ENCODE results near the gene ZFX.

ZFX gene

DNA sequence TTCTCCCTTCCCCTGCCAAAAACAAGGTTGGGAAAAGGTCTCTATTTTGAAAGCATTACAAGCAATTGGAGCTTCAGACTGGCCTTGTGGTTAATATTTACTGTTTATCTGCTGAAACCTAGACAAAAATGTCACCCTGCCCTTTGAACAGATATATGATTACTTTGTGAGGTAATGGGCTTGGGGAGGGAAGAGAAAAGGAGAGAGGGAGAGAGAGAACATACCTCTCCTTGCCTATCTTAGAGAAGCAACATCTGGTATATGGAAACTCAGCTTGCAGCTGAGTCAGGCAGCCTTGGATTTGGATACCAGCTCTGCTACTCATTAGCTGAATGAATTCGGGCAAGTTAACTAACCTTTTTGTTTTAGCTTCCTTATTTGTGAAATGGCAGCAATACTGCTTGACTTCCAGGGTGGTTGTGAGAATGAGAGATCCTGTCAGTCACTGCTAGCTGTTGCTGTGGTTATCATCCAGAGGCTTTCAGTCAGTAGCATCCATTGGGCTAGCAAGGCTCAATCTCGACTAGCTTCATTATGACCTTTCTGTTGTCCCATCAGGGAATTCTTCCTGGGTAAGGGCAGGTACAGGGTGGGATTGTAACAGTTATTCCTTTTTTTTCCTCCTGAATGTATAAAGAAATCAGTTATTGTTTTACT, 41.1 kb downstream of the ZFX start:
- in situ Hi-C loops (cut with HindIII; ENCODE audit: low sequenced_read_pairs), result no loop called here
- H3K4me3 ChIP-seq (ENCODE audit: low read depth, low read length), result no peak overlapping the region
- TF ChIP-seq, protein P1, sequence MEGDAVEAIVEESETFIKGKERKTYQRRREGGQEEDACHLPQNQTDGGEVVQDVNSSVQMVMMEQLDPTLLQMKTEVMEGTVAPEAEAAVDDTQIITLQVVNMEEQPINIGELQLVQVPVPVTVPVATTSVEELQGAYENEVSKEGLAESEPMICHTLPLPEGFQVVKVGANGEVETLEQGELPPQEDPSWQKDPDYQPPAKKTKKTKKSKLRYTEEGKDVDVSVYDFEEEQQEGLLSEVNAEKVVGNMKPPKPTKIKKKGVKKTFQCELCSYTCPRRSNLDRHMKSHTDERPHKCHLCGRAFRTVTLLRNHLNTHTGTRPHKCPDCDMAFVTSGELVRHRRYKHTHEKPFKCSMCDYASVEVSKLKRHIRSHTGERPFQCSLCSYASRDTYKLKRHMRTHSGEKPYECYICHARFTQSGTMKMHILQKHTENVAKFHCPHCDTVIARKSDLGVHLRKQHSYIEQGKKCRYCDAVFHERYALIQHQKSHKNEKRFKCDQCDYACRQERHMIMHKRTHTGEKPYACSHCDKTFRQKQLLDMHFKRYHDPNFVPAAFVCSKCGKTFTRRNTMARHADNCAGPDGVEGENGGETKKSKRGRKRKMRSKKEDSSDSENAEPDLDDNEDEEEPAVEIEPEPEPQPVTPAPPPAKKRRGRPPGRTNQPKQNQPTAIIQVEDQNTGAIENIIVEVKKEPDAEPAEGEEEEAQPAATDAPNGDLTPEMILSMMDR (IDR thresholded peaks at IDR 0.05; ENCODE audit: low read depth, low read length), result no peak
- DNase-seq (ENCODE audit: low read depth, low spot score), result peak; percentile 22

- H3K4me3 ChIP-seq (ENCODE audit: low read depth, low read length), result no peak overlapping the region
- TF ChIP-seq, protein P1 (IDR thresholded peaks at IDR 0.05; ENCODE audit: low read depth, low read length), result no peak
- DNase-seq (ENCODE audit: low read depth, low spot score), result no peak
- in situ Hi-C loops (cut with HindIII; ENCODE audit: low sequenced_read_pairs), result no loop called here
These were observed 47.0 kb downstream of the ZFX start for GRCh38 chrX:24196509-24196908.

DNA sequence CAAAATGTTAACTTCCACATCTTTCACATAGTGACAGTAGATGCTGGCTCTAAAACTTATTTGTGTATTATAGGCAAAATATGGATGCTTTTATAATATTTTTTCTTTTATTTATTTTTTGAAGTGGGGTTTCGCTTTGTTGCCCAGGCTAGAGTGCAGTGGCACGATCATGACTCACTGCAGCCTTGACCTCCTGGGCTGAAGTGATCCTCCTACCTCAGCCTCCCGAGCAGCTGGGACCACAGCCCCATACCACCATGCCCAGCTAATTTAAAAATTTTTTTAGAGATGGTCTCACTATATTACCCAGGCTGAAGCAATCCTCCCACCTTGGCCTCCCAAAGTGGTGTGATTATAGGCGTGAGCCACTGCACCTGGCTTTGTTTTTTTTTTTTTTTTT, 48.6 kb downstream of the ZFX start:
- TF ChIP-seq, protein P1 (IDR thresholded peaks at IDR 0.05; ENCODE audit: low read depth, low read length), result no peak
- in situ Hi-C loops (cut with HindIII; ENCODE audit: low sequenced_read_pairs), result no loop called here
- no peak for DNase-seq (ENCODE audit: low read depth, low spot score)
- no peak overlapping the region for H3K4me3 ChIP-seq (ENCODE audit: low read depth, low read length)

GRCh38 chrX:24200133-24200532, 50.6 kb downstream of the ZFX start:
- in situ Hi-C loops (cut with HindIII; ENCODE audit: low sequenced_read_pairs), result no loop called here

DNA sequence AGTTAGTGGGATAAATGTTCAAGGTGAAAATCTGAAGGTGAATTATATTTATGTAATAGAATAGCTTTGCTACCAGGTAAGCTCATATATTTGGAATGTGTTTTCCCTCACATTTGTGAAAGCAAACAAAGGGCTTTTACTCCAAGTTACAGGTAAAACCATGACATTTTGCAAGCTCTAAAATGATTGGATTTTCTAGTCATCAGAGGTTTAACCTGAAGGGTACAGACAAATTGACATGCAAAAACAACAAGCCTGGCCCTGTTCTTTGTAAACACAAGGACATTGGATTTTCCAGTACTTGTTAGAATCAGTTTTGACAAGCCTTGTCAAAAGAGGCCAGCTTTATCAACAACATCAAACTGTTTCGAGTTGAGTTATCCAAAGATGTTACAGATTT, 51.7 kb downstream of the ZFX start:
- TF ChIP-seq, protein P1 (IDR thresholded peaks at IDR 0.05; ENCODE audit: low read depth, low read length), result no peak
- no peak overlapping the region for H3K4me3 ChIP-seq (ENCODE audit: low read depth, low read length)
- in situ Hi-C loops (cut with HindIII; ENCODE audit: low sequenced_read_pairs), result no loop called here
- DNase-seq (ENCODE audit: low read depth, low spot score), result no peak

More at GRCh38 chrX:24200133-24200532, 50.6 kb downstream of the ZFX start:
- no peak for DNase-seq (ENCODE audit: low read depth, low spot score)
- TF ChIP-seq, protein P1 (IDR thresholded peaks at IDR 0.05; ENCODE audit: low read depth, low read length), result no peak
- H3K4me3 ChIP-seq (ENCODE audit: low read depth, low read length), result no peak overlapping the region

GRCh38 chrX:24202465-24203031, 53.0 kb downstream of the ZFX start:
- in situ Hi-C loops (cut with HindIII; ENCODE audit: low sequenced_read_pairs), result no loop called here
- no peak for DNase-seq (ENCODE audit: low read depth, low spot score)
- H3K4me3 ChIP-seq (ENCODE audit: low read depth, low read length), result no peak overlapping the region
- TF ChIP-seq, protein P1 (IDR thresholded peaks at IDR 0.05; ENCODE audit: low read depth, low read length), result no peak

Data from astrocyte of the spinal cord (primary cell).